ENCODE data around the gene ARHGAP4. TPM values are rescaled to one million over a fixed set of nuclear protein-coding genes. Genes with fewer than 3 reads are reported as not detected.

The ARHGAP4 gene
- total RNA-seq, 2 experiments from 2014 or later: 130 to 135 TPM

- Mint-ChIP-seq H3K27ac (no peak overlapping the region), H3K4me3 (no peak overlapping the region), H3K27me3 (no peaks in the 10 kb centered on the region), H3K9me3 (ENCODE audit: low read depth) (no peaks in the 10 kb centered on the region), H3K36me3 (ENCODE audit: low read depth) (peaks cover 32% of the 10 kb centered on the region), H3K4me1 (peaks cover 34% of the 10 kb centered on the region)
- ATAC-seq (no peak), DNase-seq (no peak)
- CTCF ChIA-PET: no interaction called here
- POLR2A ChIA-PET: no interaction called here
- intact Hi-C loops (cut with DNase I, micrococcal nuclease): no loop called here
These were observed 38.0 kb upstream of the ARHGAP4 start for GRCh38 chrX:153964105-153964504.

GRCh38 chrX:153963546-153963945 is 37.5 kb upstream of the ARHGAP4 start:
- Mint-ChIP-seq H3K4me1 (peaks cover 34% of the 10 kb centered on the region), H3K27me3 (no peaks in the 10 kb centered on the region), H3K27ac (no peak overlapping the region), H3K9me3 (ENCODE audit: low read depth) (no peaks in the 10 kb centered on the region), H3K36me3 (ENCODE audit: low read depth) (peaks cover 29% of the 10 kb centered on the region), H3K4me3 (no peak overlapping the region)
- no peak for DNase-seq
- intact Hi-C loops (cut with DNase I, micrococcal nuclease): no loop called here
- CTCF ChIA-PET: interaction anchor here (1.0 kb wide), 1 partner anchor 11 kb away, joined by 5 read pairs; no protein-coding TSS in a partner anchor
- ATAC-seq: no peak
- POLR2A ChIA-PET: no interaction called here

GRCh38 chrX:153961292-153961691 is 35.2 kb upstream of the ARHGAP4 start:
- H3K36me3 Mint-ChIP-seq (ENCODE audit: low read depth): peaks cover 22% of the 10 kb centered on the region
- no peaks in the 10 kb centered on the region for H3K27me3 Mint-ChIP-seq
- ATAC-seq (no peak), DNase-seq (no peak)
- CTCF ChIA-PET: interaction anchor here (0.6 to 1.4 kb wide), 3 partner anchors 14 to 53 kb away, joined by 3 to 6 read pairs (median 4); no protein-coding TSS in a partner anchor
- no peak overlapping the region for H3K4me3 Mint-ChIP-seq
- H3K4me1 Mint-ChIP-seq: peaks cover 15% of the 10 kb centered on the region
- intact Hi-C loops (cut with DNase I, micrococcal nuclease): no loop called here
- H3K9me3 Mint-ChIP-seq (ENCODE audit: low read depth): no peaks in the 10 kb centered on the region
- H3K27ac Mint-ChIP-seq: no peak overlapping the region
- POLR2A ChIA-PET: no interaction called here

- Mint-ChIP-seq H3K9me3 (ENCODE audit: low read depth) (no peaks in the 10 kb centered on the region), H3K4me1 (peaks cover 10% of the 10 kb centered on the region), H3K36me3 (ENCODE audit: low read depth) (peaks cover 23% of the 10 kb centered on the region), H3K4me3 (no peak overlapping the region), H3K27ac (no peak overlapping the region), H3K27me3 (no peaks in the 10 kb centered on the region)
- ChIA-PET POLR2A (no interaction called here), CTCF (interaction anchor here (1.4 kb wide), 1 partner anchor 13 kb away, joined by 6 read pairs; no protein-coding TSS in a partner anchor)
- ATAC-seq (no peak), DNase-seq (no peak)
- intact Hi-C loops (cut with DNase I, micrococcal nuclease): no loop called here
These were observed 34.7 kb upstream of the ARHGAP4 start for GRCh38 chrX:153960786-153961185.

- H3K27me3 Mint-ChIP-seq: no peaks in the 10 kb centered on the region
- H3K4me1 Mint-ChIP-seq: peaks cover 4% of the 10 kb centered on the region
- no peak overlapping the region for H3K27ac Mint-ChIP-seq
- CTCF ChIA-PET: no interaction called here
- DNase-seq (no peak), ATAC-seq (no peak)
- POLR2A ChIA-PET: no interaction called here
- H3K9me3 Mint-ChIP-seq (ENCODE audit: low read depth): no peaks in the 10 kb centered on the region
- peaks cover 24% of the 10 kb centered on the region for H3K36me3 Mint-ChIP-seq (ENCODE audit: low read depth)
- no peak overlapping the region for H3K4me3 Mint-ChIP-seq
- intact Hi-C loops (cut with DNase I, micrococcal nuclease): no loop called here
These were observed 34.0 kb upstream of the ARHGAP4 start for GRCh38 chrX:153960077-153960476.

GRCh38 chrX:153959649-153960048 is 33.6 kb upstream of the ARHGAP4 start:
- no peaks in the 10 kb centered on the region for H3K9me3 Mint-ChIP-seq (ENCODE audit: low read depth)
- ATAC-seq: no peak
- no peak overlapping the region for H3K27ac Mint-ChIP-seq
- H3K36me3 Mint-ChIP-seq (ENCODE audit: low read depth): peaks cover 25% of the 10 kb centered on the region
- ChIA-PET CTCF (no interaction called here), POLR2A (no interaction called here)
- H3K4me3 Mint-ChIP-seq: no peak overlapping the region
- no peaks in the 10 kb centered on the region for H3K4me1 Mint-ChIP-seq
- intact Hi-C loops (cut with DNase I, micrococcal nuclease): no loop called here
- no peak for DNase-seq
- no peaks in the 10 kb centered on the region for H3K27me3 Mint-ChIP-seq

GRCh38 chrX:153958605-153959004 is 32.5 kb upstream of the ARHGAP4 start:
- CTCF ChIA-PET: no interaction called here

GRCh38 chrX:153957224-153957623 is 31.2 kb upstream of the ARHGAP4 start:
- peaks cover 5% of the 10 kb centered on the region for H3K4me1 Mint-ChIP-seq
- POLR2A ChIA-PET: interaction anchor here (0.9 kb wide), 1 partner anchor 10 kb away, joined by 3 read pairs; no protein-coding TSS in a partner anchor
- ATAC-seq: no peak
- intact Hi-C loops (cut with DNase I, micrococcal nuclease): no loop called here
- no peaks in the 10 kb centered on the region for H3K9me3 Mint-ChIP-seq (ENCODE audit: low read depth)
- H3K36me3 Mint-ChIP-seq (ENCODE audit: low read depth): peaks cover 29% of the 10 kb centered on the region
- no peak overlapping the region for H3K4me3 Mint-ChIP-seq
- no peaks in the 10 kb centered on the region for H3K27me3 Mint-ChIP-seq
- no peak overlapping the region for H3K27ac Mint-ChIP-seq
- CTCF ChIA-PET: no interaction called here
- no peak for DNase-seq

More at GRCh38 chrX:153958605-153959004, 32.5 kb upstream of the ARHGAP4 start:
- Mint-ChIP-seq H3K4me1 (no peaks in the 10 kb centered on the region), H3K9me3 (ENCODE audit: low read depth) (no peaks in the 10 kb centered on the region), H3K27ac (no peak overlapping the region), H3K4me3 (no peak overlapping the region), H3K27me3 (no peaks in the 10 kb centered on the region), H3K36me3 (ENCODE audit: low read depth) (peaks cover 27% of the 10 kb centered on the region)
- intact Hi-C loops (cut with DNase I, micrococcal nuclease): no loop called here
- DNase-seq (no peak), ATAC-seq (no peak)
- POLR2A ChIA-PET: interaction anchor here (1.0 kb wide), 1 partner anchor 12 kb away, joined by 4 read pairs; no protein-coding TSS in a partner anchor

GRCh38 chrX:153956044-153956907 is 30.2 kb upstream of the ARHGAP4 start:
- Mint-ChIP-seq H3K27me3 (no peaks in the 10 kb centered on the region), H3K4me1 (peaks cover 5% of the 10 kb centered on the region), H3K27ac (no peak overlapping the region), H3K4me3 (no peak overlapping the region), H3K36me3 (ENCODE audit: low read depth) (peaks cover 34% of the 10 kb centered on the region), H3K9me3 (ENCODE audit: low read depth) (no peaks in the 10 kb centered on the region)
- ChIA-PET CTCF (interaction anchor here (1.1 kb wide), 1 partner anchor 9 kb away, joined by 3 read pairs; no protein-coding TSS in a partner anchor), POLR2A (no interaction called here)
- intact Hi-C loops (cut with DNase I, micrococcal nuclease): no loop called here
- ATAC-seq (no peak), DNase-seq (no peak)

GRCh38 chrX:153955228-153955732 is 29.2 kb upstream of the ARHGAP4 start:
- H3K4me3 Mint-ChIP-seq: no peak overlapping the region
- DNase-seq (no peak), ATAC-seq (no peak)
- ChIA-PET POLR2A (no interaction called here), CTCF (no interaction called here)
- intact Hi-C loops (cut with DNase I, micrococcal nuclease): no loop called here
- H3K27me3 Mint-ChIP-seq: no peaks in the 10 kb centered on the region
- no peaks in the 10 kb centered on the region for H3K9me3 Mint-ChIP-seq (ENCODE audit: low read depth)
- peaks cover 5% of the 10 kb centered on the region for H3K4me1 Mint-ChIP-seq
- H3K27ac Mint-ChIP-seq: peak overlapping the region; percentile 47
- H3K36me3 Mint-ChIP-seq (ENCODE audit: low read depth): peaks cover 37% of the 10 kb centered on the region

GRCh38 chrX:153954558-153955227 is 28.6 kb upstream of the ARHGAP4 start:
- intact Hi-C loops (cut with DNase I, micrococcal nuclease): no loop called here
- Mint-ChIP-seq H3K9me3 (ENCODE audit: low read depth) (no peaks in the 10 kb centered on the region), H3K36me3 (ENCODE audit: low read depth) (peaks cover 41% of the 10 kb centered on the region), H3K27me3 (no peaks in the 10 kb centered on the region), H3K27ac (no peak overlapping the region), H3K4me3 (no peak overlapping the region), H3K4me1 (peaks cover 5% of the 10 kb centered on the region)
- ChIA-PET POLR2A (no interaction called here), CTCF (no interaction called here)
- ATAC-seq: no peak
- no peak for DNase-seq

Measured in activated CD4-positive, alpha-beta T cell treated with anti-CD3 and anti-CD28 coated beads for 36 hours (primary cell).